NCI-H748 treated with DMSO at 0.1 percent for 48 hours (cell line): ENCODE results near the gene PLEKHD1.
"Not testable (repeated sequence)": the region's sequence is repeated elsewhere in the genome, so short reads cannot be mapped to it uniquely, and the experiment has no call there.

Experiments used
- DNase-seq: peaks from one replicate; lab custom pipeline; 2025; lab: John Stamatoyannopoulos, UW

PLEKHD1 gene

GRCh38 chr14:69484444-69485314, at the start of gene PLEKHD1:
Gene PLEKHD1 (plus strand): TSS chr14:69484728. CDS start chr14:69484966, 238 bp downstream.
- DNase-seq = peak; percentile 31

- DNase-seq = no peak
Measured at GRCh38 chr14:69439521-69440270, 44.8 kb upstream of the PLEKHD1 start.

GRCh38 chr14:69441948-69442347, 42.6 kb upstream of the PLEKHD1 start:
- DNase-seq = no peak

- no peak for DNase-seq
Measured at GRCh38 chr14:69443296-69443805, 41.2 kb upstream of the PLEKHD1 start.

GRCh38 chr14:69449216-69449615, 35.3 kb upstream of the PLEKHD1 start:
- no peak for DNase-seq

GRCh38 chr14:69451941-69452340, 32.6 kb upstream of the PLEKHD1 start:
- no peak for DNase-seq

- no peak for DNase-seq
Measured at GRCh38 chr14:69458350-69458749, 26.2 kb upstream of the PLEKHD1 start.

- no peak for DNase-seq
Measured at GRCh38 chr14:69459122-69459521, 25.4 kb upstream of the PLEKHD1 start.

GRCh38 chr14:69460093-69460701, 24.3 kb upstream of the PLEKHD1 start:
- peak; percentile 41 for DNase-seq

GRCh38 chr14:69464379-69464778, 20.1 kb upstream of the PLEKHD1 start:
- no peak for DNase-seq

GRCh38 chr14:69464829-69465228, 19.7 kb upstream of the PLEKHD1 start:
- DNase-seq = no peak

- no peak for DNase-seq
Measured at GRCh38 chr14:69468949-69469348, 15.6 kb upstream of the PLEKHD1 start.

GRCh38 chr14:69471436-69471835, 13.1 kb upstream of the PLEKHD1 start:
- no peak for DNase-seq

- DNase-seq = no peak
Measured at GRCh38 chr14:69471916-69472315, 12.6 kb upstream of the PLEKHD1 start.

GRCh38 chr14:69473260-69473659, 11.3 kb upstream of the PLEKHD1 start:
- no peak for DNase-seq

GRCh38 chr14:69473946-69474345, 10.6 kb upstream of the PLEKHD1 start:
- DNase-seq = no peak

- peak; percentile 4 for DNase-seq
Measured at GRCh38 chr14:69475194-69475818, 9.2 kb upstream of the PLEKHD1 start.

GRCh38 chr14:69476824-69477450, 7.6 kb upstream of the PLEKHD1 start:
- DNase-seq = not testable (repeated sequence)

- DNase-seq = not testable (repeated sequence)
Measured at GRCh38 chr14:69478055-69478454, 6.5 kb upstream of the PLEKHD1 start.

- DNase-seq = no peak
Measured at GRCh38 chr14:69479696-69480095, 4.8 kb upstream of the PLEKHD1 start.

GRCh38 chr14:69480136-69480535, 4.4 kb upstream of the PLEKHD1 start:
- DNase-seq = no peak
